ENCODE data around the gene OXTR.

Gene OXTR

DNA sequence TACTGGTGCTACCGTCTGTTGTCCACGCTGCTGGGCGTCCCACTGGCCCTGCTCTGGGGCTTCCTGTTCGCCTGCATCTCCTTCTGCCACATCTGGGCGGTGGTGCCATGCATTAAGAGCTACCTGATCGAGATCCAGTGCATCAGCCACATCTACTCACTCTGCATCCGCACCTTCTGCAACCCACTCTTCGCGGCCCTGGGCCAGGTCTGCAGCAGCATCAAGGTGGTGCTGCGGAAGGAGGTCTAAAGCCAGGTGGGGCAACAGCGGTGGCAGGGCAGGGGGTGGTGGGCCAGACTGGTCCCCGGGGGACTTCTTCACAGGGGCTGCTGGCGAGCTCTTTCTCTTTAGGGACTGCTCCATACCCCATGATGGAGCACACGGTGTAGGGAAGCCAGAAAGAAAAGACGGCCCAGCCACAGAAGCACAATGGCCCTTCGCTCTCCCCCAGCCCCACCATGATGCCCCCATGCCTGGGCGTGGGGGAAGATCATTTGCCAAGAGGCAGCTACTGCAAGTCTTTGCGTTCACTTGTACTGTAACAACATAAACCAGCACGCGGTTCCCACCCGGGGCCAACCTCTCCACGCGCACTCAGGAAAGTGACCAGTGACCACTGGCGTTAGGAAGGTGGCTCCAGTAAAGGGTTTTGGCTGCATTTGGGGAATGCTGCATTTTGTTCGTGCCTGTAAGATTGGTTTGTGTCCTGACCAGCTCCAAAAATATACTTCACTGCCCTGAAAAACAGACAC is 23.6 kb downstream of the OXTR start:
- DNase-seq (ENCODE audit: low read depth in 1 of 2, low spot score in 1 of 2): no peak
- in situ Hi-C loops (cut with HindIII; ENCODE audit: low pct_unique_long_range_greater_than_20kb, low sequenced_read_pairs): no loop called here
- no peak for TF ChIP-seq JUND (IDR thresholded peaks at IDR 0.05; ENCODE audit: low read depth)

GRCh38 chr3:8743911-8744310 is 25.5 kb downstream of the OXTR start:
- in situ Hi-C loops (cut with HindIII; ENCODE audit: low pct_unique_long_range_greater_than_20kb, low sequenced_read_pairs): no loop called here
- no peak for TF ChIP-seq JUND (IDR thresholded peaks at IDR 0.05; ENCODE audit: low read depth)
- no peak for DNase-seq (ENCODE audit: low read depth in 1 of 2, low spot score in 1 of 2)

GRCh38 chr3:8743021-8743601 is 26.3 kb downstream of the OXTR start:
- no peak for TF ChIP-seq JUND (IDR thresholded peaks at IDR 0.05; ENCODE audit: low read depth)
- in situ Hi-C loops (cut with HindIII; ENCODE audit: low pct_unique_long_range_greater_than_20kb, low sequenced_read_pairs): no loop called here
- no peak for DNase-seq (ENCODE audit: low read depth in 1 of 2, low spot score in 1 of 2)

DNA sequence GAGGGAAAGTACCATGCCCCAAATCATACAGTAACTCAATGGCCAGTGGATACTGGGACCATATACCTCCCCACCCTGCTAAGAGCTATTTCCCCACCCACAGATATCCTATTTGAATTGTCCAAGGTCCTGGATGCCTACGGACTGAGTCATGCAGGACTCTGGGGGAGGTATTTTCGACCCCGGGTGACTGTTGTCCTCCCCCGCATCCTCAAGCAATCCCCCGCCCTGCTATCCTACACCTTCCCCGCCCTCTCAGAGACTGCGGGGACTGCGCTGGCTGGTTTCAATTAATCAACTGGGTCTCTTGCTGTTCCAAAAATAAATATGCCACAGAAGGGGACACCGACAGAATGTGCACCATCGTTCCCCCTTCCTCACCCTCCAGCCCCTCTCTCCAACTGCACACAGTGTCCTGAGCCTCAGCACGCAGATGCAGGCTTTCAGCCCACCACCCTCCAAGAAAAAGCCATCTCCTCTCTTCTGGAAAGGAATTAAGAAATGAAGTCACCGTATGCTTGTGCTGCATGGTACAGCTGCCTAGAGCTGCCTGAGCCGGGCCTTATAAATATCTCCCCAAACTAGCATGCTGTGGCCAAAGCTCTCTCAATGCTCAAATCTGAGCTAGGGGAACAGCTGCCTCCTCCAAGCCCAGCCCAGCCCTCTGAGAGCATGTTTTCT is 27.7 kb downstream of the OXTR start:
- no peak for DNase-seq (ENCODE audit: low read depth in 1 of 2, low spot score in 1 of 2)
- TF ChIP-seq JUND (IDR thresholded peaks at IDR 0.05; ENCODE audit: low read depth): no peak
- in situ Hi-C loops (cut with HindIII; ENCODE audit: low pct_unique_long_range_greater_than_20kb, low sequenced_read_pairs): no loop called here

DNA sequence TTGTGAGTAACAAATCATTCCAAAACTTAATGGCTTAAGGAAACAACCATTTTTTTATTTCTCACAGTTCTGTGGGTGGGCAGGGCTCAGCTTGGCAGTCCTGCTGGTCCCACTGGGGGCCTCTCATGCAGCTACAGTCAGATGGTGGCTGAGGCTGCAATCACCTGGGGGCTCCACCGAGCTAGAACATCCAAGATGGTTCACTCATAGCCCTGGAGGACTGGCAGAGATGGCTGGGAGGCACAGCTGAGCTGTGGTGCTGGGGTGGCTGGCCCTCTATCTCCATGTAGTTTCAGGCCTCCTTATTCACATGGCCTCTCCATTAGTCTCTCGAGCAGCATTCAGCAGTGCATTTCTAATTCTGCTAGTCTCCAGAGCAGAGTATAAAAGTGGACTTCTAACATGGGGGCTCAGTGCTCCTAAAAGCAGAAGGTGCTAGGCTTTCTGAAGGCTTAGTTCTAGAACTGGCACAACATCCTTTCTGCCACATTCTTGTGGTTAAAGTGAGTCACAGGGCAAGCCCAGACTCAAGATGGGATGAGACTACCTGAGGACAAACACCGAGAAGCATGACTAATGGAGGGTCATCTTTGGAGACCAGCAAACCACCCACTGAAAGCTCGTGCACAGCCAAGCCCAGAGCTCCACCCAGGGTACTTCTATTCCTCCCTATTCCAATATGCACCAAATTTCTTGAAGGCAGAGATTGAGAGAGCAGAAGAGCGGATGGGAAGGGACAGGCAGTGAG is 29.5 kb downstream of the OXTR start:
- no peak for TF ChIP-seq JUND (IDR thresholded peaks at IDR 0.05; ENCODE audit: low read depth)
- in situ Hi-C loops (cut with HindIII; ENCODE audit: low pct_unique_long_range_greater_than_20kb, low sequenced_read_pairs): no loop called here
- DNase-seq (ENCODE audit: low read depth in 1 of 2, low spot score in 1 of 2): peak in 1 of 2 experiments; percentile 61

GRCh38 chr3:8738639-8739038 is 30.8 kb downstream of the OXTR start:
- TF ChIP-seq JUND (IDR thresholded peaks at IDR 0.05; ENCODE audit: low read depth): no peak
- in situ Hi-C loops (cut with HindIII; ENCODE audit: low pct_unique_long_range_greater_than_20kb, low sequenced_read_pairs): no loop called here
- no peak for DNase-seq (ENCODE audit: low read depth in 1 of 2, low spot score in 1 of 2)

- in situ Hi-C loops (cut with HindIII; ENCODE audit: low pct_unique_long_range_greater_than_20kb, low sequenced_read_pairs): no loop called here
- DNase-seq (ENCODE audit: low read depth in 1 of 2, low spot score in 1 of 2): no peak
- TF ChIP-seq JUND (IDR thresholded peaks at IDR 0.05; ENCODE audit: low read depth): no peak
Observed at GRCh38 chr3:8737823-8738222, 31.6 kb downstream of the OXTR start.

- in situ Hi-C loops (cut with HindIII; ENCODE audit: low pct_unique_long_range_greater_than_20kb, low sequenced_read_pairs): no loop called here
- no peak for TF ChIP-seq JUND (IDR thresholded peaks at IDR 0.05; ENCODE audit: low read depth)
- no peak for DNase-seq (ENCODE audit: low read depth in 1 of 2, low spot score in 1 of 2)
Observed at GRCh38 chr3:8737301-8737700, 32.1 kb downstream of the OXTR start.

- TF ChIP-seq JUND (IDR thresholded peaks at IDR 0.05; ENCODE audit: low read depth): no peak
- in situ Hi-C loops (cut with HindIII; ENCODE audit: low pct_unique_long_range_greater_than_20kb, low sequenced_read_pairs): no loop called here
- no peak for DNase-seq (ENCODE audit: low read depth in 1 of 2, low spot score in 1 of 2)
Observed at GRCh38 chr3:8736436-8736835, 33.0 kb downstream of the OXTR start.

DNA sequence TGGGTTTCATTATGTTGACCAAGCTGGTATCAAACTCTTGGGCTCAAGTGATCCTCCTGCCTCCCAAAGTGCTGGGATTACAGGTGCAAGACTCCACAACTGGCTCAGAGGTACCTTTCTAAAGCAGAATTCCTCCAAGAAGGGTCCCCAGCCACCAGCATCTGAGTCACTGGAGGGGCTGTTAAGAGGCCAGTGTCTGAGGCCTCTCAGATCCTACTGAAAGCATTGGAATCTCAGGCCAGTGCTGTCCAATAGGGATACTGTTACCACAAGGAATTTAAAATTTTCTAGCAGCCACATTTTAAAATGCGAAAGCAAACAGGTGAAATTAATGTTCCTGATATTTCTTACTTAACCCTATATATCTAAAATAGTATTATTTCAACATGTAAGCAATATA is 34.5 kb downstream of the OXTR start:
- no peak for TF ChIP-seq JUND (IDR thresholded peaks at IDR 0.05; ENCODE audit: low read depth)
- DNase-seq (ENCODE audit: low read depth in 1 of 2, low spot score in 1 of 2): no peak
- in situ Hi-C loops (cut with HindIII; ENCODE audit: low pct_unique_long_range_greater_than_20kb, low sequenced_read_pairs): no loop called here

DNA sequence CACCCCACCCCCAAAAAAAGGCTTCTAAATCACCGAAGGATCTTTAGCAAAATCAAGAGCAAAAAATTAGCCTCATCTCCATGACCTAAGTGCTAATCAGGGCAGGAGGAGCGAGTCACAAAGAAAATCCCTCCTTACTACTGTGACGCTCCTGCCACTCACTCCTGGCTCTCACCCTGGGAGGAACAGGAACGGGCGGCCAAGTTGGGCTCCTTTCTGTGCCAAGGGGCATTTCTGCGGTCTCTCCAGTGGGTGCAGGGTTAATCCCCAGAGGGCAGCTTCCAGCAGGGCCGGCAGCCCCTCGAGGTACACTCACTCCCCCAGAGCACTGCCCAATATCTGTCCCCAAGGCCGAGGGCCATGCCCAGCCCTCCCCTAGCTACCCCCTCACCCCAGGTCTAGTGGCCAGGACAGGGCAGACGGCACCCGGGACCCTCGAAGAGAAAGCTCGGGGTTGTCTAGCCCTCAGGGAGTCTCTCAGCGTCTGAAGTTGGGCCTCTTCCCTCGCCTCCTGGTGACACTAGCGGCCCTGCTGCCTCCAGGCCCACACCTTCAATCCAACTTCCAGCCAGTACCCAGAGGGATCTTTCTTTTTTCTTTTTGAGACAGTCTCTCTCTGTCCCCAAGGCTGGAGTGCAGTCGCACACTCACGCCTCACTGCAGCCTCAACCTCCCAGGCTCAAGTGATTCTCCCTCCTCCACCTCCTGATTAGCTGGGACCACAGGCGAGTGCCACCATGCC is 35.1 kb downstream of the OXTR start:
- in situ Hi-C loops (cut with HindIII; ENCODE audit: low pct_unique_long_range_greater_than_20kb, low sequenced_read_pairs): no loop called here
- DNase-seq (ENCODE audit: low read depth in 1 of 2, low spot score in 1 of 2): no peak

More for the DNA sequence above, 35.1 kb downstream of the OXTR start:
- no peak for TF ChIP-seq JUND (IDR thresholded peaks at IDR 0.05; ENCODE audit: low read depth)

Data from T47D (cell line).